ENCODE results near the gene OR51L1. TPM values are rescaled to one million over a fixed set of nuclear protein-coding genes. Genes with fewer than 3 reads are reported as not detected.
"Not testable (repeated sequence)": the region's sequence is repeated elsewhere in the genome, so short reads cannot be mapped to it uniquely, and the experiment has no call there.

OR51L1 gene
- not detected in 2 replicates for polyA plus RNA-seq (2013)

GRCh38 chr11:4994551-4994950 lies at the start of gene OR51L1:
Gene OR51L1 (plus strand): TSS chr11:4994851. CDS start chr11:4998983, 4,132 bp downstream.
- H3K4me2 ChIP-seq (ENCODE audit: low read length) = no peak within 1 kb of the TSS
- no peak within 1 kb of the TSS for H3K4ac ChIP-seq (ENCODE audit: low read depth, low read length)
- no peak for DNase-seq
- H3K79me2 ChIP-seq (ENCODE audit: control insufficient read depth, insufficient read depth, low read length, poor library complexity) = no peaks in the 10 kb centered on the region
- H3K9me3 ChIP-seq (ENCODE audit: insufficient read depth, low read depth, low read length) = no peaks in the 10 kb centered on the region
- no peaks in the 10 kb centered on the region for H3K4me1 ChIP-seq (ENCODE audit: control insufficient read depth in 1 of 2, insufficient read depth in 2 of 2, low read length in 2 of 2)
- no peak within 1 kb of the TSS for H4K12ac ChIP-seq (ENCODE audit: low read depth, low read length)
- H3K79me1 ChIP-seq (ENCODE audit: low read length) = no peaks in the 10 kb centered on the region
- H2BK120ac ChIP-seq (ENCODE audit: insufficient read depth, low read length, poor library complexity) = no peak within 1 kb of the TSS
- H2AK5ac ChIP-seq (ENCODE audit: low read length) = no peak within 1 kb of the TSS
- no peak within 1 kb of the TSS for H4K8ac ChIP-seq (ENCODE audit: low read depth, low read length)
- no peak within 1 kb of the TSS for H2BK5ac ChIP-seq (ENCODE audit: low read depth, low read length, poor library complexity)
- H3K27ac ChIP-seq (ENCODE audit: low read depth, low read length) = no peak within 1 kb of the TSS
- H2AFZ ChIP-seq (ENCODE audit: insufficient read depth, low read length, poor library complexity) = no peak within 1 kb of the TSS
- WGBS (ENCODE audit: extremely low coverage, insufficient coverage, insufficient read length) = no CpG with 5 or more reads among the region's 2 CpGs
- H3K23ac ChIP-seq (ENCODE audit: low read length) = no peak within 1 kb of the TSS
- H3K36me3 ChIP-seq (ENCODE audit: control insufficient read depth in 1 of 2, insufficient read depth in 2 of 2, low read length in 2 of 2) = no peaks in the 10 kb centered on the region
- H3K14ac ChIP-seq (ENCODE audit: low read length) = no peak within 1 kb of the TSS
- no peak within 1 kb of the TSS for H3K4me3 ChIP-seq (ENCODE audit: low read depth, low read length)
- no peak within 1 kb of the TSS for H3K9ac ChIP-seq (ENCODE audit: low read length)
- H2BK12ac ChIP-seq (ENCODE audit: low read length) = no peak within 1 kb of the TSS
- no peak within 1 kb of the TSS for H3K18ac ChIP-seq (ENCODE audit: low read length)
- H4K91ac ChIP-seq (ENCODE audit: low read depth, low read length) = no peak within 1 kb of the TSS
- H3K27me3 ChIP-seq (ENCODE audit: insufficient read depth, low read length) = no peaks in the 10 kb centered on the region

GRCh38 chr11:4947505-4947904 lies 47.1 kb upstream of the OR51L1 start, which contains the start of gene OR51A4:
Gene OR51A4 (minus strand): TSS chr11:4947605. CDS start chr11:4947100, 505 bp downstream.
- Histone ChIP-seq H2BK120ac (ENCODE audit: insufficient read depth, low read length, poor library complexity) (no peak within 1 kb of the TSS), H2BK5ac (ENCODE audit: low read depth, low read length, poor library complexity) (no peak within 1 kb of the TSS), H3K4me1 (ENCODE audit: control insufficient read depth in 1 of 2, insufficient read depth in 2 of 2, low read length in 2 of 2) (no peaks in the 10 kb centered on the region), H3K9me3 (ENCODE audit: insufficient read depth, low read depth, low read length) (no peaks in the 10 kb centered on the region), H3K4me3 (ENCODE audit: low read depth, low read length) (no peak within 1 kb of the TSS), H3K79me2 (ENCODE audit: control insufficient read depth, insufficient read depth, low read length, poor library complexity) (no peaks in the 10 kb centered on the region), H2BK12ac (ENCODE audit: low read length) (no peak within 1 kb of the TSS), H4K8ac (ENCODE audit: low read depth, low read length) (no peak within 1 kb of the TSS), H2AK5ac (ENCODE audit: low read length) (no peak within 1 kb of the TSS), H3K9ac (ENCODE audit: low read length) (no peak within 1 kb of the TSS), H4K12ac (ENCODE audit: low read depth, low read length) (no peak within 1 kb of the TSS), H3K23ac (ENCODE audit: low read length) (no peak within 1 kb of the TSS), H3K79me1 (ENCODE audit: low read length) (no peaks in the 10 kb centered on the region), H3K4ac (ENCODE audit: low read depth, low read length) (no peak within 1 kb of the TSS), H3K18ac (ENCODE audit: low read length) (no peak within 1 kb of the TSS), H3K36me3 (ENCODE audit: control insufficient read depth in 1 of 2, insufficient read depth in 2 of 2, low read length in 2 of 2) (no peaks in the 10 kb centered on the region), H4K91ac (ENCODE audit: low read depth, low read length) (no peak within 1 kb of the TSS), H3K27me3 (ENCODE audit: insufficient read depth, low read length) (no peaks in the 10 kb centered on the region), H2AFZ (ENCODE audit: insufficient read depth, low read length, poor library complexity) (no peak within 1 kb of the TSS), H3K27ac (ENCODE audit: low read depth, low read length) (no peak within 1 kb of the TSS), H3K14ac (ENCODE audit: low read length) (no peak within 1 kb of the TSS), H3K4me2 (ENCODE audit: low read length) (no peak within 1 kb of the TSS)
- no peak for DNase-seq

GRCh38 chr11:4955613-4956012 lies 39.0 kb upstream of the OR51L1 start, which contains the start of gene OR51A2:
Gene OR51A2 (minus strand): TSS chr11:4955713. CDS start chr11:4955713, 0 bp downstream.
- H3K9me3 ChIP-seq (ENCODE audit: insufficient read depth, low read depth, low read length); DNase-seq; H3K9ac ChIP-seq (ENCODE audit: low read length); H3K23ac ChIP-seq (ENCODE audit: low read length); H3K79me1 ChIP-seq (ENCODE audit: low read length); H3K4me2 ChIP-seq (ENCODE audit: low read length); H4K91ac ChIP-seq (ENCODE audit: low read depth, low read length); H3K36me3 ChIP-seq (ENCODE audit: control insufficient read depth in 1 of 2, insufficient read depth in 2 of 2, low read length in 2 of 2); H2BK12ac ChIP-seq (ENCODE audit: low read length); H3K4me1 ChIP-seq (ENCODE audit: control insufficient read depth in 1 of 2, insufficient read depth in 2 of 2, low read length in 2 of 2); H3K4me3 ChIP-seq (ENCODE audit: low read depth, low read length); H4K8ac ChIP-seq (ENCODE audit: low read depth, low read length); H3K14ac ChIP-seq (ENCODE audit: low read length); H2BK120ac ChIP-seq (ENCODE audit: insufficient read depth, low read length, poor library complexity); H4K12ac ChIP-seq (ENCODE audit: low read depth, low read length); H3K27ac ChIP-seq (ENCODE audit: low read depth, low read length); H3K27me3 ChIP-seq (ENCODE audit: insufficient read depth, low read length); H2AFZ ChIP-seq (ENCODE audit: insufficient read depth, low read length, poor library complexity); H3K18ac ChIP-seq (ENCODE audit: low read length); H2BK5ac ChIP-seq (ENCODE audit: low read depth, low read length, poor library complexity); H3K79me2 ChIP-seq (ENCODE audit: control insufficient read depth, insufficient read depth, low read length, poor library complexity); H2AK5ac ChIP-seq (ENCODE audit: low read length); H3K4ac ChIP-seq (ENCODE audit: low read depth, low read length): not testable (repeated sequence)
- WGBS (ENCODE audit: extremely low coverage, insufficient coverage, insufficient read length) = no CpG with 5 or more reads among the region's 2 CpGs

- no peaks in the 10 kb centered on the region for H3K9me3 ChIP-seq (ENCODE audit: insufficient read depth, low read depth, low read length)
- no CpG with 5 or more reads among the region's 4 CpGs for WGBS (ENCODE audit: extremely low coverage, insufficient coverage, insufficient read length)
Observed at GRCh38 chr11:4957396-4957795, 37.3 kb upstream of the OR51L1 start.

More at GRCh38 chr11:4957396-4957795, 37.3 kb upstream of the OR51L1 start:
- Histone ChIP-seq H3K14ac (ENCODE audit: low read length) (no peak overlapping the region), H3K27me3 (ENCODE audit: insufficient read depth, low read length) (no peaks in the 10 kb centered on the region), H4K8ac (ENCODE audit: low read depth, low read length) (no peak overlapping the region), H2BK12ac (ENCODE audit: low read length) (no peak overlapping the region), H2BK5ac (ENCODE audit: low read depth, low read length, poor library complexity) (no peak overlapping the region), H2BK120ac (ENCODE audit: insufficient read depth, low read length, poor library complexity) (no peak overlapping the region), H3K23ac (ENCODE audit: low read length) (no peak overlapping the region), H4K12ac (ENCODE audit: low read depth, low read length) (no peak overlapping the region), H2AK5ac (ENCODE audit: low read length) (no peak overlapping the region), H3K27ac (ENCODE audit: low read depth, low read length) (no peak overlapping the region), H2AFZ (ENCODE audit: insufficient read depth, low read length, poor library complexity) (no peak overlapping the region), H4K91ac (ENCODE audit: low read depth, low read length) (no peak overlapping the region), H3K18ac (ENCODE audit: low read length) (no peak overlapping the region), H3K4ac (ENCODE audit: low read depth, low read length) (no peak overlapping the region), H3K36me3 (ENCODE audit: control insufficient read depth in 1 of 2, insufficient read depth in 2 of 2, low read length in 2 of 2) (no peaks in the 10 kb centered on the region), H3K4me3 (ENCODE audit: low read depth, low read length) (no peak overlapping the region), H3K4me2 (ENCODE audit: low read length) (no peak overlapping the region), H3K79me1 (ENCODE audit: low read length) (no peaks in the 10 kb centered on the region), H3K4me1 (ENCODE audit: control insufficient read depth in 1 of 2, insufficient read depth in 2 of 2, low read length in 2 of 2) (no peaks in the 10 kb centered on the region), H3K79me2 (ENCODE audit: control insufficient read depth, insufficient read depth, low read length, poor library complexity) (no peaks in the 10 kb centered on the region), H3K9ac (ENCODE audit: low read length) (no peak overlapping the region)
- DNase-seq = no peak

All from trophoblast cell (in vitro differentiated cells and primary cell).